GM12865 (cell line): ENCODE measurements around the gene IL17RD.

Experiments
- DNase-seq: peaks from one replicate; pipeline ENCODE4 v3.0.0; 2010; ENCODE audit warnings: low read depth
- H3K4me3 ChIP-seq: 2 replicates; pipeline ENCODE4 v1.5.1; 2011; ENCODE audit warnings: mild to moderate bottlenecking, low read depth, low read length, control low read depth
- CTCF ChIP-seq: IDR thresholded peaks from 2 replicates; pipeline ENCODE4 v1.5.1; 2011; ENCODE audit warnings: low read length, control low read depth, low read depth, inconsistent platforms; ENCODE audit not compliant: insufficient read depth; ENCODE audit errors: missing control alignments

Gene IL17RD

GRCh38 chr3:57166660-57167059, 1.5 kb upstream of the IL17RD start:
- no peak for DNase-seq
- H3K4me3 ChIP-seq = no peak overlapping the region
- TF ChIP-seq CTCF = no peak

GRCh38 chr3:57165641-57166040, 488 bp upstream of the IL17RD start:
- no peak for DNase-seq
- H3K4me3 ChIP-seq = peak overlapping the region; percentile 35
- TF ChIP-seq CTCF = no peak

GRCh38 chr3:57164217-57164656, 916 bp downstream of the IL17RD start:
- DNase-seq = no peak
- TF ChIP-seq CTCF = no peak
- no peak overlapping the region for H3K4me3 ChIP-seq

- H3K4me3 ChIP-seq = no peak overlapping the region
These were observed 1.4 kb downstream of the IL17RD start for GRCh38 chr3:57163751-57164150.

GRCh38 chr3:57161915-57162314, 3.2 kb downstream of the IL17RD start:
- H3K4me3 ChIP-seq = no peak overlapping the region
- no peak for TF ChIP-seq CTCF
- DNase-seq = no peak

More at GRCh38 chr3:57163751-57164150, 1.4 kb downstream of the IL17RD start:
- no peak for DNase-seq
- TF ChIP-seq CTCF = no peak

- TF ChIP-seq CTCF = no peak
These were observed 4.2 kb downstream of the IL17RD start for GRCh38 chr3:57160765-57161538.

More at GRCh38 chr3:57160765-57161538, 4.2 kb downstream of the IL17RD start:
- no peak overlapping the region for H3K4me3 ChIP-seq
- DNase-seq = no peak
